Measurements from ENCODE around the gene PTPRZ1.

PTPRZ1 gene

GRCh38 chr7:121954803-121955202 lies 81.8 kb downstream of the PTPRZ1 start:
- DNase-seq (ENCODE audit: low read depth in 2 of 2), result peak; percentile 8 to 25

- DNase-seq (ENCODE audit: low read depth in 2 of 2), result no peak
These were observed 84.7 kb downstream of the PTPRZ1 start for GRCh38 chr7:121957626-121958025.

- DNase-seq (ENCODE audit: low read depth in 2 of 2), result no peak
These were observed 87.7 kb downstream of the PTPRZ1 start for GRCh38 chr7:121960678-121961077.

GRCh38 chr7:121961089-121961867 lies 88.3 kb downstream of the PTPRZ1 start:
- DNase-seq (ENCODE audit: low read depth in 2 of 2), result peak; percentile 73 to 77

GRCh38 chr7:121966276-121966934 lies 93.4 kb downstream of the PTPRZ1 start:
- no peak for DNase-seq (ENCODE audit: low read depth in 2 of 2)

- DNase-seq (ENCODE audit: low read depth in 2 of 2), result no peak
These were observed 94.0 kb downstream of the PTPRZ1 start for GRCh38 chr7:121966935-121967332.

- no peak for DNase-seq (ENCODE audit: low read depth in 2 of 2)
These were observed 112.6 kb downstream of the PTPRZ1 start for GRCh38 chr7:121985476-121986030.

GRCh38 chr7:121992068-121992467 lies 119.1 kb downstream of the PTPRZ1 start:
- no peak for DNase-seq (ENCODE audit: low read depth in 2 of 2)

GRCh38 chr7:121994625-121995410 lies 121.9 kb downstream of the PTPRZ1 start:
- DNase-seq (ENCODE audit: low read depth in 2 of 2), result peak; percentile 41 to 47

- no peak for DNase-seq (ENCODE audit: low read depth in 2 of 2)
These were observed 133.7 kb downstream of the PTPRZ1 start for GRCh38 chr7:122006687-122007086.

GRCh38 chr7:122010116-122010515 lies 137.2 kb downstream of the PTPRZ1 start:
- no peak for DNase-seq (ENCODE audit: low read depth in 2 of 2)

GRCh38 chr7:122013065-122013464 lies 140.1 kb downstream of the PTPRZ1 start:
- DNase-seq (ENCODE audit: low read depth in 2 of 2), result no peak

GRCh38 chr7:122013630-122014029 lies 140.7 kb downstream of the PTPRZ1 start:
- no peak for DNase-seq (ENCODE audit: low read depth in 2 of 2)

GRCh38 chr7:122014697-122015096 lies 141.7 kb downstream of the PTPRZ1 start:
- DNase-seq (ENCODE audit: low read depth in 2 of 2), result no peak

- DNase-seq (ENCODE audit: low read depth in 2 of 2), result no peak
These were observed 145.1 kb downstream of the PTPRZ1 start for GRCh38 chr7:122018032-122018431.

- DNase-seq (ENCODE audit: low read depth in 2 of 2), result no peak
These were observed 154.1 kb downstream of the PTPRZ1 start for GRCh38 chr7:122027058-122027457.

- no peak for DNase-seq (ENCODE audit: low read depth in 2 of 2)
These were observed 160.7 kb downstream of the PTPRZ1 start for GRCh38 chr7:122033641-122034040.

GRCh38 chr7:122035876-122036275 lies 162.9 kb downstream of the PTPRZ1 start:
- DNase-seq (ENCODE audit: low read depth in 2 of 2), result no peak

GRCh38 chr7:122038134-122038533 lies 165.2 kb downstream of the PTPRZ1 start:
- no peak for DNase-seq (ENCODE audit: low read depth in 2 of 2)

- DNase-seq (ENCODE audit: low read depth in 2 of 2), result no peak
These were observed 165.9 kb downstream of the PTPRZ1 start for GRCh38 chr7:122038904-122039303.

GRCh38 chr7:122040147-122040546 lies 167.2 kb downstream of the PTPRZ1 start:
- no peak for DNase-seq (ENCODE audit: low read depth in 2 of 2)

GRCh38 chr7:122046402-122046801 lies 173.4 kb downstream of the PTPRZ1 start:
- DNase-seq (ENCODE audit: low read depth in 2 of 2), result no peak

Measured in fibroblast of skin of left biceps (primary cell).